Panc1 (cell line): ENCODE data around the gene ZDHHC9. TPM values are rescaled to one million over a fixed set of nuclear protein-coding genes. Genes with fewer than 3 reads are reported as not detected.

ENCODE experiments used
- ATAC-seq: fragments of 200-7000 bp; cut with Tn5 transposase; 2 replicates; pipeline ENCODE4 v1.9.1; 2020; ENCODE audit warnings: mild to moderate bottlenecking, moderate library complexity
- Bru-seq: library from RNA; stranded (reverse); fragments of 400-500 nt; gene quantifications from one replicate; lab custom pipeline; 2021; lab: Mats Ljungman, UMichigan
- BruChase-seq, 2 experiments: library from RNA; stranded (reverse); fragments of 400-500 nt; gene quantifications; one replicate each; lab custom pipeline; 2021; lab: Mats Ljungman, UMichigan
- BruUV-seq: library from RNA; stranded (reverse); fragments of 400-500 nt; replicated peaks from 2 replicates; lab custom pipeline; 2021; lab: Mats Ljungman, UMichigan
- CTCF ChIA-PET: fragments of 300-600 bp; sonication (Branson Sonifier 250); formaldehyde crosslinking; loops from one replicate; lab custom pipeline; 2022; ENCODE audit warnings: antibody characterized with exemption; lab: Charles Lee
- POLR2A ChIA-PET: fragments of 300-600 bp; sonication (Branson Sonifier 250); formaldehyde crosslinking; loops from one replicate; lab custom pipeline; 2022; ENCODE audit warnings: antibody characterized with exemption; lab: Charles Lee
- DNase-seq: peaks from one replicate; pipeline ENCODE4 v3.0.0-alpha.2; 2010; ENCODE audit warnings: low read depth, low spot score
- H3K27ac ChIP-seq: 2 replicates; pipeline ENCODE4 v1.5.1; 2011; ENCODE audit warnings: mild to moderate bottlenecking, low read length, inconsistent platforms
- H3K27me3 ChIP-seq: fragments of 200-500 bp; sonication (Bioruptor generic); 2 replicates; pipeline ENCODE4 v1.6.0; 2014; ENCODE audit warnings: low read length, inconsistent platforms; ENCODE audit not compliant: control insufficient read depth, insufficient read depth
- H3K36me3 ChIP-seq: fragments of 200-500 bp; sonication (Bioruptor generic); 2 replicates; pipeline ENCODE4 v1.5.1; 2014; ENCODE audit warnings: inconsistent platforms, mild to moderate bottlenecking, low read length, moderate library complexity; ENCODE audit not compliant: control insufficient read depth, insufficient read depth
- H3K4me1 ChIP-seq: 2 replicates; pipeline ENCODE4 v1.5.1; 2011; ENCODE audit warnings: inconsistent platforms, mild to moderate bottlenecking, low read length, moderate library complexity; ENCODE audit not compliant: control insufficient read depth, insufficient read depth
- H3K4me3 ChIP-seq, 2 experiments: 2 replicates each; pipeline ENCODE4 v1.5.1; 2011 to 2012; ENCODE audit warnings: low read depth in 2 of 2, low read length in 2 of 2, mild to moderate bottlenecking in 2 of 2, inconsistent platforms in 1 of 2, moderate library complexity in 1 of 2
- H3K9me3 ChIP-seq: fragments of 200-500 bp; sonication (Bioruptor generic); 2 replicates; pipeline ENCODE4 v1.5.1; 2014; ENCODE audit warnings: low read depth, mild to moderate bottlenecking, inconsistent platforms, low read length, moderate library complexity; ENCODE audit not compliant: control insufficient read depth, insufficient read depth
- CTCF ChIP-seq: fragments of 450-650 bp; IDR thresholded peaks from 2 replicates; pipeline ENCODE4 v1.5.1; 2017; ENCODE audit warnings: mild to moderate bottlenecking
- POLR2AphosphoS5 ChIP-seq: IDR thresholded peaks from 2 replicates; pipeline ENCODE4 v1.6.1; 2012; ENCODE audit warnings: mild to moderate bottlenecking, low read depth, low read length, moderate library complexity
- REST ChIP-seq, 2 experiments: IDR thresholded peaks; 2 replicates each; pipeline ENCODE4 v1.6.1; 2011 to 2012; ENCODE audit warnings: low read depth in 2 of 2, control low read depth in 1 of 2, low read length in 1 of 2, mild to moderate bottlenecking in 1 of 2, moderate library complexity in 1 of 2; ENCODE audit not compliant: insufficient read depth in 1 of 2
- SIN3A ChIP-seq: IDR thresholded peaks from 2 replicates; pipeline ENCODE4 v1.6.1; 2012; ENCODE audit warnings: low read depth, mild to moderate bottlenecking, low read length, moderate library complexity, borderline replicate concordance; ENCODE audit not compliant: insufficient read depth
- TCF7L2 ChIP-seq: IDR thresholded peaks from 2 replicates; pipeline ENCODE4 v1.6.1; 2011; ENCODE audit warnings: mild to moderate bottlenecking, low read depth, low read length, inconsistent platforms
- in situ Hi-C: cut with HindIII; loops from 2 replicates; pipeline ENCODE4 v1.10.0; 2016; ENCODE audit warnings: low sequenced_read_pairs, low pct_unique_long_range_greater_than_20kb
- intact Hi-C: fragments of 100-400 bp; cut with micrococcal nuclease; formaldehyde crosslinking; loops from one replicate; pipeline ENCODE4 v1.10.0; 2022; ENCODE audit not compliant: unreplicated experiment
- long read RNA-seq: library from polyadenylated mRNA; unstranded; transcript quantifications from one replicate; pipeline ENCODE4 v2.0.0, GENCODE V29; 2021; ENCODE audit not compliant: unreplicated experiment
- polyA plus RNA-seq: library from polyadenylated mRNA; unstranded; fragments of >200 nt; gene quantifications from one replicate; pipeline ENCODE4 v1.2.1, GENCODE V29; 2012; ENCODE audit warnings: missing spikeins; ENCODE audit not compliant: insufficient read length
- total RNA-seq: library from RNA; stranded (reverse); gene quantifications from one replicate; pipeline ENCODE4 v1.2.1, GENCODE V29; 2021; ENCODE audit not compliant: unreplicated experiment

ZDHHC9 gene
- 57.2 TPM for total RNA-seq
- 37.8 TPM for polyA plus RNA-seq
- Bru-seq, nascent RNA, result percentile 67 among the genes with signal in this experiment
- percentile 70 among the genes with signal in this experiment for BruChase-seq, experiment 1, labeled RNA remaining after a 2-hour chase
- percentile 80 among the genes with signal in this experiment for BruChase-seq, experiment 2, labeled RNA remaining after a 6-hour chase
- long read RNA-seq, full-length matches to known transcripts, result 46 of 76 reads
- long read RNA-seq, partial matches to known transcripts, result 14 of 76 reads
- long read RNA-seq, other reads (novel, unspliced or antisense), result 16 of 76 reads

- intact Hi-C loops, result no loop called here
- TF ChIP-seq CTCF (no peak), SIN3A (0 out of 2 replicates have a peak, but pooled peaks have one; percentile 73), TCF7L2 (no peak), POLR2AphosphoS5 (peak; percentile 58; the same call in 1 of the 2 replicates)
- ChIA-PET CTCF (interaction anchor here (0.6 kb wide), 1 partner anchor 71 kb away, joined by 6 read pairs; no protein-coding TSS in a partner anchor), POLR2A (interaction anchor here (0.6 kb wide), 1 partner anchor 12 kb away, joined by 5 read pairs; no protein-coding TSS in a partner anchor)
- BruUV-seq, result no TSS peak
- in situ Hi-C loops, result no loop called here
- ATAC-seq (peak; percentile 98), DNase-seq (peak; percentile 61)
- Histone ChIP-seq H3K4me1 (peaks cover 8% of the 10 kb centered on the region), H3K27me3 (peaks cover 5% of the 10 kb centered on the region; the same call in 1 of the 2 replicates), H3K4me3 (peak within 1 kb of the TSS; percentile 67 to 97), H3K9me3 (no peaks in the 10 kb centered on the region), H3K27ac (peak within 1 kb of the TSS; percentile 70), H3K36me3 (no peaks in the 10 kb centered on the region)
Measured at GRCh38 chrX:129843459-129844306, at the start of gene ZDHHC9. Gene ZDHHC9 (minus strand): TSS chrX:129843886. CDS start chrX:129841945, 1,941 bp downstream.

- Histone ChIP-seq H3K27me3 (no peaks in the 10 kb centered on the region; the same call in 1 of the 2 replicates), H3K9me3 (no peaks in the 10 kb centered on the region), H3K4me3 (no peak overlapping the region), H3K27ac (no peak overlapping the region), H3K36me3 (no peaks in the 10 kb centered on the region), H3K4me1 (no peaks in the 10 kb centered on the region; the same call in 1 of the 2 replicates)
- ChIA-PET POLR2A (no interaction called here), CTCF (no interaction called here)
- DNase-seq (no peak), ATAC-seq (no peak)
- TF ChIP-seq TCF7L2 (no peak), POLR2AphosphoS5 (no peak), CTCF (no peak), REST (IDR thresholded peaks at IDR 0.05; ENCODE audit: insufficient read depth in 1 of 2, low read depth in 2 of 2, low read length in 1 of 2) (no peak), SIN3A (no peak)
- intact Hi-C loops (no loop called here), in situ Hi-C loops (no loop called here)
- BruUV-seq, result no TSS peak
Measured at GRCh38 chrX:129877401-129877800, 33.7 kb upstream of the ZDHHC9 start.
